Measurements from ENCODE around the gene TGM2. TPM values are rescaled to one million over a fixed set of nuclear protein-coding genes. Genes with fewer than 3 reads are reported as not detected.
A peak's percentile ranks its signal among the peaks of the same experiment; 100 is the strongest.

The TGM2 gene
- total and polyA plus RNA-seq, 12 donors, result 13.4 to 262 (median 98.3) TPM

- intact Hi-C loops (cut with DNase I), result loop anchor here (5.0 kb wide), 3 partner anchors 53 to 112 kb away; no protein-coding TSS in a partner anchor
- Histone ChIP-seq H3K36me3 (replicated peaks in 1 of 2) (no peaks in the 10 kb centered on the region), H3K27ac (peak overlapping the region in 2 of 5 donors; percentile 23 to 89), H3K4me3 (no peak overlapping the region), H3K9me3 (replicated peaks in 1 of 3) (no peaks in the 10 kb centered on the region), H3K4me1 (replicated peaks in 1 of 2) (peaks cover 13 to 25% of the 10 kb centered on the region in 2 donors), H3K27me3 (no peaks in the 10 kb centered on the region)
- TF ChIP-seq CTCF (IDR thresholded peaks at IDR 0.05) (no peak), POLR2A (IDR thresholded peaks at IDR 0.05) (no peak)
- no peak for DNase-seq
- WGBS, 4 donors, result 89 to 97% (median 95%) methylated on average over 5 to 6 of the region's 6 CpGs
Observed at GRCh38 chr20:38169636-38170193, 4.6 kb upstream of the TGM2 start.

- 21 to 35% (median 28%) methylated on average over 7 to 8 of the region's 8 CpGs for WGBS, 4 donors
- DNase-seq, result peak in 4 of 7 donors; percentile 52 to 58 (median 58)
- H3K27ac ChIP-seq, result peak overlapping the region in 4 of 5 donors; percentile 12 to 89 (median 46)
- intact Hi-C loops (cut with DNase I), result loop anchor here (5.0 kb wide), 3 partner anchors 53 to 112 kb away; no protein-coding TSS in a partner anchor
- H3K27me3 ChIP-seq, result no peaks in the 10 kb centered on the region
- H3K9me3 ChIP-seq (replicated peaks in 1 of 3), result no peaks in the 10 kb centered on the region
- no peak for TF ChIP-seq POLR2A (IDR thresholded peaks at IDR 0.05)
- TF ChIP-seq CTCF (IDR thresholded peaks at IDR 0.05), result no peak
- peaks cover 17 to 25% of the 10 kb centered on the region in 2 donors for H3K4me1 ChIP-seq (replicated peaks in 1 of 2)
- H3K36me3 ChIP-seq (replicated peaks in 1 of 2), result no peaks in the 10 kb centered on the region
- no peak overlapping the region for H3K4me3 ChIP-seq
Observed at GRCh38 chr20:38168791-38169589, 3.9 kb upstream of the TGM2 start.

- peak in 6 of 7 donors; percentile 53 to 85 (median 79) for DNase-seq
- TF ChIP-seq CTCF (IDR thresholded peaks at IDR 0.05) (no peak), POLR2A (IDR thresholded peaks at IDR 0.05) (no peak)
- Histone ChIP-seq H3K4me1 (replicated peaks in 1 of 2) (peaks cover 17 to 20% of the 10 kb centered on the region in 2 donors), H3K27ac (peak overlapping the region in 4 of 5 donors; percentile 12 to 89 (median 46)), H3K9me3 (replicated peaks in 1 of 3) (no peaks in the 10 kb centered on the region), H3K4me3 (no peak overlapping the region), H3K36me3 (replicated peaks in 1 of 2) (no peaks in the 10 kb centered on the region), H3K27me3 (no peaks in the 10 kb centered on the region)
- intact Hi-C loops (cut with DNase I), result loop anchor here (5.0 kb wide), 3 partner anchors 54 to 111 kb away; no protein-coding TSS in a partner anchor
- 29 to 43% (median 35%) methylated on average over 6 to 7 of the region's 7 CpGs for WGBS, 4 donors
Observed at GRCh38 chr20:38167851-38168760, 3.0 kb upstream of the TGM2 start.
